ENCODE measurements around the gene SNF8.

SNF8 gene, protein sequence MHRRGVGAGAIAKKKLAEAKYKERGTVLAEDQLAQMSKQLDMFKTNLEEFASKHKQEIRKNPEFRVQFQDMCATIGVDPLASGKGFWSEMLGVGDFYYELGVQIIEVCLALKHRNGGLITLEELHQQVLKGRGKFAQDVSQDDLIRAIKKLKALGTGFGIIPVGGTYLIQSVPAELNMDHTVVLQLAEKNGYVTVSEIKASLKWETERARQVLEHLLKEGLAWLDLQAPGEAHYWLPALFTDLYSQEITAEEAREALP

GRCh38 chr17:48944515-48945260 is at the start of gene SNF8:
Gene SNF8 (minus strand): TSS chr17:48944842. CDS start chr17:48944734, 108 bp downstream.
- H3K36me3 ChIP-seq (ENCODE audit: insufficient read depth, low read length) = peaks cover 20% of the 10 kb centered on the region
- H3K27me3 ChIP-seq (ENCODE audit: insufficient read depth, low read length) = no peaks in the 10 kb centered on the region
- H2AFZ ChIP-seq (ENCODE audit: low read depth, low read length) = peak within 1 kb of the TSS; percentile 40
- H3K4me3 ChIP-seq (ENCODE audit: low read length) = peak within 1 kb of the TSS; percentile 95
- no peaks in the 10 kb centered on the region for H3K9me3 ChIP-seq (ENCODE audit: low read length)
- H3K4me1 ChIP-seq (ENCODE audit: insufficient read depth, low read length) = peaks cover 12% of the 10 kb centered on the region

DNA sequence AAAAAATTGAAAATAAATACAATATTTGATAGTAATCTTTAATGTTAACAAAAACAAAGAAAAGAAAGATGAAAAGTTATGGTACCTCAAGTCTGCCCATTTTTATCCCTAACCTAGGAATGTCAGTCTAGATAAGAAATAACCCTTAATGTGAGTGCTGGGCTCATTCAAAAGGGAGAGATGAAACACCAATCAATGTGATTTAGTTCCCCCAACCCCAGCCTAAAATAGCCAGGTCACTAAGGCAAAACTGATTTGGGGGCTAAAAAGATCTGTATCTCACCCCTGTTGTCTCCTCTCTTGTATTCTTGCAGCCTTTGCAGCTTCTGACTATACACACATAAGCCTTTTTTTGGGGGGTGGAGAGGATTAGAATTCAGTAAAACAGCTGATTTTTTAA is 49.3 kb upstream of the SNF8 start:
- Histone ChIP-seq H3K27me3 (ENCODE audit: insufficient read depth, low read length) (no peaks in the 10 kb centered on the region), H2AFZ (ENCODE audit: low read depth, low read length) (no peak overlapping the region), H3K36me3 (ENCODE audit: insufficient read depth, low read length) (no peaks in the 10 kb centered on the region), H3K9me3 (ENCODE audit: low read length) (no peaks in the 10 kb centered on the region), H3K4me3 (ENCODE audit: low read length) (peak overlapping the region; percentile 9), H3K4me1 (ENCODE audit: insufficient read depth, low read length) (peaks cover 33% of the 10 kb centered on the region)

- H3K36me3 ChIP-seq (ENCODE audit: insufficient read depth, low read length) = no peaks in the 10 kb centered on the region
- no peak overlapping the region for H3K4me3 ChIP-seq (ENCODE audit: low read length)
- H3K27me3 ChIP-seq (ENCODE audit: insufficient read depth, low read length) = no peaks in the 10 kb centered on the region
- H3K4me1 ChIP-seq (ENCODE audit: insufficient read depth, low read length) = peaks cover 33% of the 10 kb centered on the region
- H2AFZ ChIP-seq (ENCODE audit: low read depth, low read length) = no peak overlapping the region
- no peaks in the 10 kb centered on the region for H3K9me3 ChIP-seq (ENCODE audit: low read length)
These were observed 48.7 kb upstream of the SNF8 start for GRCh38 chr17:48993305-48993704.

DNA sequence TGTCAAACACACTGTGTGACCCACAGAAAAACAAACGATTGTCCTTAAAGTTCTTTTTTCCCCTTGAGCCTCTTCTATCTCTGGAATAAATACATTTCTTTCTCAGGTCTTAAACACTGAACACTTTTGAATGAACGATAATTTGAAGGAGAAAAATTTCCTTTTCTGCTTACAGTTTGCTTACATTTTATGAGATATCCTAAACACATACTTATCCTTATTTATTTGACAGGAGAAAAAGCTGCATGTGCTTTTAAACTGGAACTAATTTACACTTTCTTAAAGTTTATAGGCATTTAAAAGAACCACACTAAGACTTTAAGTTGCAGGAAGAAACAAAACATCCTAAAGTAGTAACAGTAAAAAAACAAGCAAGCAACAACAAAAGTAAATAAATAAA is 47.8 kb upstream of the SNF8 start:
- no peaks in the 10 kb centered on the region for H3K27me3 ChIP-seq (ENCODE audit: insufficient read depth, low read length)
- H2AFZ ChIP-seq (ENCODE audit: low read depth, low read length) = no peak overlapping the region
- H3K4me1 ChIP-seq (ENCODE audit: insufficient read depth, low read length) = peaks cover 33% of the 10 kb centered on the region
- H3K4me3 ChIP-seq (ENCODE audit: low read length) = no peak overlapping the region
- H3K9me3 ChIP-seq (ENCODE audit: low read length) = no peaks in the 10 kb centered on the region
- H3K36me3 ChIP-seq (ENCODE audit: insufficient read depth, low read length) = no peaks in the 10 kb centered on the region

- Histone ChIP-seq H3K27me3 (ENCODE audit: insufficient read depth, low read length) (no peaks in the 10 kb centered on the region), H2AFZ (ENCODE audit: low read depth, low read length) (peak overlapping the region; percentile 52), H3K4me3 (ENCODE audit: low read length) (no peak overlapping the region), H3K36me3 (ENCODE audit: insufficient read depth, low read length) (no peaks in the 10 kb centered on the region), H3K9me3 (ENCODE audit: low read length) (no peaks in the 10 kb centered on the region), H3K4me1 (ENCODE audit: insufficient read depth, low read length) (peaks cover 33% of the 10 kb centered on the region)
These were observed 46.3 kb upstream of the SNF8 start for GRCh38 chr17:48990882-48991357.

DNA sequence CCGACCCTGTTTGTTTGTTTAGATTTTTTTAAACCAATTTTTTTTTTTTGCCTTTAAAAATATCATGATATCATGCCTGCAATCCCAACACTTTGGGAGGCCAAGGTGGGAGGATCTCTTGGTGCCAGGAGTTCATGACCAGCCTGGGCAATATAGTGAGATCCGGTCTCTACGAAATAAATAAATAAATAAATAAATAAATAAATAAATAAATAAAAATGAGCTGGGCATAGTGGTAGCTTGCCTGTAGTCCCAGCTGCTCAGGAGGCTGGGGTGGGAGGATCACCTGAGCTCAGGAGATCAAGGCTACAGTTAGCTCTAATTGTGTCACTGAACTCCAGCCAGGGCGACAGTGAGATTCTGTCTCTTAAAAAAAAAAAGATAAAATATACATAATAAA is 44.5 kb upstream of the SNF8 start:
- H3K4me1 ChIP-seq (ENCODE audit: insufficient read depth, low read length) = peaks cover 23% of the 10 kb centered on the region
- no peaks in the 10 kb centered on the region for H3K36me3 ChIP-seq (ENCODE audit: insufficient read depth, low read length)
- H3K9me3 ChIP-seq (ENCODE audit: low read length) = no peaks in the 10 kb centered on the region
- no peak overlapping the region for H3K4me3 ChIP-seq (ENCODE audit: low read length)
- no peak overlapping the region for H2AFZ ChIP-seq (ENCODE audit: low read depth, low read length)
- H3K27me3 ChIP-seq (ENCODE audit: insufficient read depth, low read length) = no peaks in the 10 kb centered on the region

DNA sequence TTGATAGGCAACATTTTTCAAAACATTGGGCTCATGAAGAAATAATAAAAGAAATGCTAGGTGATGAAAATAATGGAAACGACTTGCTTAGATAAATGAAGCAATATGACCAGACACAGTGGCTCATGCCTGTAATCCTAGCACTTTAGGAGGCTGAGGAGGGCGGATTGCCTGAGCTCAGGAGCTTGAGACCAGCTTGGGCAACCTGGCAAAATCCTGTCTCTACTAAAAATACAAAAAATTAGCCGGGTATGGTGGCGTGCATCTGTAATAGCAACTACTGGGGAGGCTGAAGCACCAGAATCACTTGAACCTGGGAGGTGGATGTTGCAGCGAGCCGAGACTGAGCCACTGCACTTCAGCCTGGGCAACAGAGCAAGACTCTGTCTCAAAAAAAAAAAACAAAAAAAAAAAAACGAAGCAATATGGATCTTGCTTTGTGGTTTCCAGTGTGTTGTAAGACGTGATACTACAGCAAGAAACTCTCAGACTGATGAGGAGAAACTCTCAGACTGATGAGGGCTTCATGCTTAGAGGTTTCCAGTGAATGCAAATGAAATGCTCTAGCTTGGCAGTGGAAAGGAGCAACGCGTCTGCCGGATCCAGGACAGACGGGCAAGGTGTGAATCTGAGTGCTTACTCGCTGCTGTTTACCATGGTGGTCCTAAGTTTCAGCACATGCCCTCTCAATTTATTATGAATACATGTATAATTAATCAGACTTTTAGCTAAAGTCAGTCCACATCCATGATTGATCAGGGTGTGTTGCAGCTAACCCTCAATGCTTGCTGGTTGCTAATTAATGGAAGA is 41.0 kb upstream of the SNF8 start:
- no peaks in the 10 kb centered on the region for H3K9me3 ChIP-seq (ENCODE audit: low read length)

GRCh38 chr17:48981927-48982539 is 37.4 kb upstream of the SNF8 start:
- H3K4me1 ChIP-seq (ENCODE audit: insufficient read depth, low read length) = no peaks in the 10 kb centered on the region
- H2AFZ ChIP-seq (ENCODE audit: low read depth, low read length) = no peak overlapping the region
- H3K27me3 ChIP-seq (ENCODE audit: insufficient read depth, low read length) = no peaks in the 10 kb centered on the region
- no peaks in the 10 kb centered on the region for H3K36me3 ChIP-seq (ENCODE audit: insufficient read depth, low read length)
- no peak overlapping the region for H3K4me3 ChIP-seq (ENCODE audit: low read length)
- peaks cover 2% of the 10 kb centered on the region for H3K9me3 ChIP-seq (ENCODE audit: low read length)

More for the DNA sequence above, 41.0 kb upstream of the SNF8 start:
- peaks cover 5% of the 10 kb centered on the region for H3K4me1 ChIP-seq (ENCODE audit: insufficient read depth, low read length)
- H2AFZ ChIP-seq (ENCODE audit: low read depth, low read length) = no peak overlapping the region
- no peaks in the 10 kb centered on the region for H3K27me3 ChIP-seq (ENCODE audit: insufficient read depth, low read length)
- H3K36me3 ChIP-seq (ENCODE audit: insufficient read depth, low read length) = no peaks in the 10 kb centered on the region
- no peak overlapping the region for H3K4me3 ChIP-seq (ENCODE audit: low read length)

GRCh38 chr17:48973806-48974205 is 29.2 kb upstream of the SNF8 start:
- Histone ChIP-seq H3K36me3 (ENCODE audit: insufficient read depth, low read length) (no peaks in the 10 kb centered on the region), H3K4me3 (ENCODE audit: low read length) (no peak overlapping the region), H3K9me3 (ENCODE audit: low read length) (peaks cover 2% of the 10 kb centered on the region), H3K27me3 (ENCODE audit: insufficient read depth, low read length) (peaks cover 3% of the 10 kb centered on the region), H2AFZ (ENCODE audit: low read depth, low read length) (no peak overlapping the region), H3K4me1 (ENCODE audit: insufficient read depth, low read length) (peaks cover 15% of the 10 kb centered on the region)

- H3K27me3 ChIP-seq (ENCODE audit: insufficient read depth, low read length) = peaks cover 3% of the 10 kb centered on the region
- peaks cover 15% of the 10 kb centered on the region for H3K4me1 ChIP-seq (ENCODE audit: insufficient read depth, low read length)
- H3K36me3 ChIP-seq (ENCODE audit: insufficient read depth, low read length) = no peaks in the 10 kb centered on the region
- H2AFZ ChIP-seq (ENCODE audit: low read depth, low read length) = no peak overlapping the region
- H3K4me3 ChIP-seq (ENCODE audit: low read length) = no peak overlapping the region
- H3K9me3 ChIP-seq (ENCODE audit: low read length) = peaks cover 2% of the 10 kb centered on the region
These were observed 28.1 kb upstream of the SNF8 start for GRCh38 chr17:48972749-48973097.

DNA sequence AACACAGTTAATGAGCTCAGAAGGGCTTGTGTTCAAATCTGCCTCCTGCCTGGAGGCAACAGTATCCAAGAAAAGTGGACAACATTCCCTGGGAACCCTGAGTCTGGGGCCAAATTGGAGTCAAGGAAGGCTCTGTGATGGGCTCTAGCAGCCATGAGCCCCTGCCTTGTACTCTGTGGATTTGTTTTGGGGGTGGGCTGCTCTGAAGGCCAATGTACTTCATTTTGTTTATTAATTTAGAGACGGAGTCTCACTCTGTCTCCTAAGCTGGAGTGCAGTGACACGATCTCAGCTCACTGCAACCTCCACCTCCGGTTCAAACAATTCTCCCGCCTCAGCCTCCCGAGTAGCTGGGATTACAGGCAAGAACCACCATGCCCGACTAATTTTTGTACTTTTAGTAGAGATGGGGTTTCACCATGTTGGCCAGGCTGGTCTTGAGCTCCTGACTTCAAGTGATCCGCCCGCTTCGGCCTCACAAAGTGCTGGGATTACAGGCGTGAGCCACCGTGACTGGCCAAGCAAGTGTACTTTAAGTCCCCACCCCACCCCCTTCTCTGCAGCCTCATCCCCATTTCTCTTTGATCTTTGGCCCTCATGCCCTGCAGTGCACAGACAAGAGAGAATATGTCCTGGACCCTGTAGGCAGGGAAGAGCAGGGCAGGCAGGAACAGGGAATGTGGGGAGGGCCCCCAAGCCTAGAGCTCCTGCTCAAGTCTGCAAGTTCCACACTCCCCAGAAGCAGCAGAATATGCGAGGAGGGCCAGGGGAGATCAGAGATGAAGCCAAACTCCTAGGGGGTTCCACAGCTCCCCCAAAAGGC is 26.4 kb upstream of the SNF8 start:
- Histone ChIP-seq H3K27me3 (ENCODE audit: insufficient read depth, low read length) (peaks cover 3% of the 10 kb centered on the region), H3K9me3 (ENCODE audit: low read length) (no peaks in the 10 kb centered on the region), H3K4me3 (ENCODE audit: low read length) (no peak overlapping the region), H2AFZ (ENCODE audit: low read depth, low read length) (no peak overlapping the region), H3K4me1 (ENCODE audit: insufficient read depth, low read length) (peaks cover 15% of the 10 kb centered on the region), H3K36me3 (ENCODE audit: insufficient read depth, low read length) (no peaks in the 10 kb centered on the region)

GRCh38 chr17:48970224-48970623 is 25.6 kb upstream of the SNF8 start:
- Histone ChIP-seq H3K9me3 (ENCODE audit: low read length) (no peaks in the 10 kb centered on the region), H3K36me3 (ENCODE audit: insufficient read depth, low read length) (no peaks in the 10 kb centered on the region), H3K4me3 (ENCODE audit: low read length) (no peak overlapping the region), H3K4me1 (ENCODE audit: insufficient read depth, low read length) (peaks cover 15% of the 10 kb centered on the region), H2AFZ (ENCODE audit: low read depth, low read length) (no peak overlapping the region), H3K27me3 (ENCODE audit: insufficient read depth, low read length) (peaks cover 3% of the 10 kb centered on the region)

Measured in neuron (in vitro differentiated cells).